SW480 (cell line): ENCODE results near the gene TSPAN17.
A peak's percentile ranks its signal among the peaks of the same experiment; 100 is the strongest.

Source experiments
- DNase-seq: peaks from one replicate; pipeline ENCODE4 v3.0.0-alpha.2; 2016; ENCODE audit warnings: low spot score

The TSPAN17 gene

DNA sequence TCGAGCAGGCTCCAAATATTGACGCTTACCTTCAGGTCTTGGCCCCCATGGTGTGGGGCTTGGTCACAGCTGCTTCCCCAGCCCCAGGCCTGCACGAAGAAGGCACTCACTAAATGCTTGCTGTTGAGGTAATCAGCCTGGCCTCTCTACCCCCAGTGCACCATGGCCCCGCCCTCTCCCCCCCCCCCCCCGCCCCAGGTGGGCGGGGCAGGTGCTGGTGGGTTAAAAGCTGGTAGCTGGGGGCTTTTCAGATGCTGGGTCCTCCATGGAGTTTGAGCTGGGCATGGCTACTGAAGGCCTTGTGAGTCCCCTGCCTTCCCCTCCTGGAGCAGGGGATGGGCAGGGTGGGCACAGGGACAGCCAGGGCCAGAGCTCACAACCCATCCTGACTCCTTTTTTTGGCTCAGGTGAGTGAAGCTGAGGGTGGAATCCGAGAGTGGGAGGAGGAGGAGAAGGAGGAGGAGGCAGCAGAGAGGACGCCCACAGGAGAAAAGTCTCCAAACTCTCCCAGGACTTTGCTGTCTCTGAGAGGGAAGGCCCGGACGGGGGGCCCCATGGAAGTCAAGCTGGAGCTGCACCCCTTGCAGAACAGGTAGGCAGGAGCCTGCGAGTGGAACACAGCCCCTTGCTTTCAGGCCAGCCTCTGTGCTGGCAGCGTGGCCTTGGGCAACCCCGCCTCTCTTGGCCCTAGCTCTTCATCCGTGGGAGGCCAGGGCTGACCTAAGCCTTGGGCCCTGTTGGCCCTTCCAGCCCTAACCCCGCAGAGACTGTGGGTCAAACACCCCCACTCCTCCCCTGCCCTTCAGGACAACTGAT lies 4.4 kb upstream of the TSPAN17 start:
- DNase-seq, result no peak

DNA sequence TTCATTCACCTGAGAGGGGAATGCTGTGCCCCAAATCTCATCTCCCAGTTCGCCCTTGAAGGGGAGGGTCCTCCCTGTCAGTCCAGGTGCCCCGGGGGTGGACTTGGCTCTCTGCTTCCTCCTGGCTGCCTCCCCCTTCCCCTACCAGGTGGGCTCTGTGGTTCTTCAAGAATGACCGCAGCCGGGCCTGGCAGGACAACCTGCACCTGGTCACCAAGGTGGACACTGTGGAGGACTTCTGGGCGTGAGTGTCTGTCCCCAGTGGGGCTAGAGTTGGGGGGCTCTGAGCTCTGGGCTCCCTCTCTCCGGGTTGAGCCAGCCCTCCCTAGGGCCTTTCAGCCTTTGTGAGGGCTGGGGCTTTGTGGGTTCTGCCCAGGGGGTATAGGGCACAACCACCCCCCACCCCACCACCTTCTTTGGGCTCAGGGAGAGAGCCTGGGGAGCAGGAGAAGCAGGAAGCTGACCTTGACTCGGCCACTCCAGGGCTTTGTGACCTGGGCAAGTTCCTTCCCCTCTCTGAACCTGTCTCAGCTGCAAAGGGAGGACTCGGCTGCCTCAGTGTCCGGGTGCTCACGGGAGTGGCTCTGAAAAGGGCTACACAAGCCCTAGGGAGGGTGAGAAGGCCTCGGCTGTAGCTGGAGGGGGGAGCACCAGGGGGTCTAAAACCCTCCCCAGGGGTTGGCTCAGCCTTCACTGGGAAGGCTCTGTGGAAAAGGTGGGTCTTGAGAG lies 3.6 kb upstream of the TSPAN17 start:
- DNase-seq, result no peak

DNA sequence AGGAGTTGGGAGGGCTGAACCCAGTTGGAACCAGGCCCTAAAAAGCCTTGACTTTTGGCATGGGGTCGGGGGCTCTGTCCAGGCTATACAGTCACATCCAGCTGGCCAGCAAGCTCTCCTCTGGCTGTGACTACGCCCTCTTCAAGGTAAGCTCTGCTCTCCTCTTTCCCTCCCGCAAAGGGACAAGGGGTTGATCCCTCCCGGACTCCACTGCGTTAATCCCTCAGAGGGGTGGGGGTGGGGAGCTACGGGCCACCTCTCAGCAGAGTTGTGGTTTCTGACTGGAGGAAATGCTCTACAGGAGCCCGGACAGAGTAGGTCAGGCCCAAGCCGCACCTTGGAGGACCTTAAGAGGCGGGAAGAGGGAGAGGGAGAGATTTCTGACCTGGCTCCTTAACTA lies 3.0 kb upstream of the TSPAN17 start:
- no peak for DNase-seq

DNA sequence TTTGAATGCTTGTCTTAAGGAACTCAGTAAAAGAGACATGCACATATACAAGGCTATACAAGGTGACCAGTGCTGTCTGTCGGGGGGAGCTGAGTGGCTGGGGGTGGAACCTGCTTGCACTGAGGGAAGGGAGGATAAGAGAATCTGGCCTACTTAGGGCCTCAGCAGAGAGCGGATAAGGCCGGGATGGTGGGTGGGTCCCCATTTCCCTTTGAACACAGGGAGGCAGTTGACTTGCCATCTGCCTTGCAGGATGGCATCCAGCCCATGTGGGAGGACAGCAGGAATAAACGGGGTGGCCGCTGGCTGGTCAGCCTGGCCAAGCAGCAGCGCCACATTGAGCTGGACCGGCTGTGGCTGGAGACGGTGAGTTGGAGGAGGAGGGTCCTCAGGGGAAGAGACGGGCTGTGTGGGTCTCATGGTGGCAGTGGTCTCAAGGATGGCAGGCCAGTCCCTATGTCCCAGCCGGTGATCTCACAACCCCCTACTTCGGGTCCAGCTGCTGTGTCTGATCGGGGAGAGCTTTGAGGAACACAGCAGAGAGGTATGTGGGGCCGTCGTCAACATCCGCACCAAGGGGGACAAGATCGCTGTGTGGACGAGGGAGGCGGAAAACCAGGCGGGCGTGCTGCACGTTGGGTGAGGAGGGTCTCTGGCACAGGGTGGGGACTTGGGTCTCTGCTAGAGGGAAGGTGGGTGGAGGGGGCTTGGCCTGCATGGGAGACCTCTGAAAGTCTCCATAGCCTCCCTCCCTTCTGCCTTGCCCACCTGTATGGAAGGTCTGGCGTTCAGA lies 2.2 kb upstream of the TSPAN17 start:
- DNase-seq, result no peak

DNA sequence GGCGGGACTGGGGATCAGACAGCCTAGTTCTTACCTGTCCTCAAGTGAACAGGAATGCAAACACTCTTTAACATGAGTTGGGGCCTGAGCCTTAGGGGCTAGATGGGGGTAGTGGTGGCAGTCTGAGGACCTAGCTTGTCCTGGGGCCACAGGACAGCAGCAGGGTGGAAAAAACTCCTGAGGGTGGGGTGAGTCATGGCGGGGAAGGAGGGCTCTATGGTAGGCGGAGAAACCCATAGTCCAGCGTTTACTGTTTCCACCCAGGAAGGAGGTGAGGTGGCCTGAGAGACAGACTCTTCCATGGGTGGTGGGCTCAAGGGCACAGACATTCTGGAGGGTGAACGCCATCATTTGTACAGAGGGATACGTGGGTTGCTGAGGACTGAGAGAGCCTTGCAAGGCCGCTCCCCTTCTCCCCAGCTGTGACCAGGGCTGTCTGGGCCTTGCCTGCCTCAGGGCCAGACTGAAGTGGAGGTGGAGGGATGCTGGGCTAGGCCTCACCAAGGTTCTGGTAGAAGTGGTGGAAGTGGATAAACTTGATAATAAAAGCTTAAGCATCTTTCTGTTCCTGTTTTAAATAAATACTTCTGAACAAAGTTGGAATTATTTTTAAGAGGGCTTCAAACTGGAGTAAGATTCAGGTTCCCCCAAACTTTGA lies 1.1 kb upstream of the TSPAN17 start:
- no peak for DNase-seq

DNA sequence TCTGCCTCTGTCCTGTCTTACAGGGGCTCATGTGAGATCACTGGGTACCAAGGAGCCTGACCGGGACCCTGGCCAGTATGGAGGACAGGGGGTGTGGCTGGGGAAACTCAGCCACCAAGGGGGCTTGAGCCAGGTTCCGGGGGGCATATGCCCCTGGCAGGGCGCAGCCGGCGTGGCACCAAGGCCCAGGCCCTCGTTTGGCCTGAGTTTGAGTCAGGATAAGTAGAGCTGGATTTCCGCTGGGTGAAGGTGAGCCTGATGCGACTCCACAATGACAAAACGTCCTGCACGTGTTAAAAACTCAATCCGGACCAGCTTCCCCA lies 616 bp upstream of the TSPAN17 start:
- DNase-seq, result no peak

DNA sequence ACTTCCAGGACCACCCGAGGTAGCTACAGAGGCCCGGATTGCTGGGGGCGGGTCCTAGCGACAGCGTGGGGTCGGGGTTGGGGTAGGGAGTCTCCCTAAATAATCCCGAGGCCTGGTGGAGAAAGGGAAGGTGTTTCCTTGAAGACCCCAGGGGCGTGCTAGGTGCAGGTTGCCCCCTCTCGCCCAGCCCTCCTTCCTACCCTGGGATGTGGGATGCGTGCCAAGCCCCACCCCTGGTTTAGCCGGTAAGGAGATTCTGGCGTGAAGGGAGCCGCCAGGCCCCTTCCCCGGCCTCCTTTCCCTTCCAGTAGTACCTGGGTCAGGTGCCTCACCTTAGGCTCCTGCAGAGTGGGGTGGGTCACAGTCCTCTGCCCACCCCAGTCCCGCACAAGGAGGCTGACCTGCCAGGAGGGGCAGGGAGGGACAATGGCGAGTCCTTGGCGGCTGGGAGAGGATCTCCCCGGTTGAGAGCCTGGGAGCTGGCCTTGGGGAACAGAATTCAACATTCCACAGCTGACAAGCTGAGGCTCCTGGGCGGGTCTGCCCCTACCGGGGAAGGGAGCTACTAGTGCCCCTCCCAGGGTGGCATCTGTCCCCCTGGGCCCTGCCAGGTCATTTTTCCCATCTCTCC lies 674 bp downstream of the TSPAN17 start:
- no peak for DNase-seq

DNA sequence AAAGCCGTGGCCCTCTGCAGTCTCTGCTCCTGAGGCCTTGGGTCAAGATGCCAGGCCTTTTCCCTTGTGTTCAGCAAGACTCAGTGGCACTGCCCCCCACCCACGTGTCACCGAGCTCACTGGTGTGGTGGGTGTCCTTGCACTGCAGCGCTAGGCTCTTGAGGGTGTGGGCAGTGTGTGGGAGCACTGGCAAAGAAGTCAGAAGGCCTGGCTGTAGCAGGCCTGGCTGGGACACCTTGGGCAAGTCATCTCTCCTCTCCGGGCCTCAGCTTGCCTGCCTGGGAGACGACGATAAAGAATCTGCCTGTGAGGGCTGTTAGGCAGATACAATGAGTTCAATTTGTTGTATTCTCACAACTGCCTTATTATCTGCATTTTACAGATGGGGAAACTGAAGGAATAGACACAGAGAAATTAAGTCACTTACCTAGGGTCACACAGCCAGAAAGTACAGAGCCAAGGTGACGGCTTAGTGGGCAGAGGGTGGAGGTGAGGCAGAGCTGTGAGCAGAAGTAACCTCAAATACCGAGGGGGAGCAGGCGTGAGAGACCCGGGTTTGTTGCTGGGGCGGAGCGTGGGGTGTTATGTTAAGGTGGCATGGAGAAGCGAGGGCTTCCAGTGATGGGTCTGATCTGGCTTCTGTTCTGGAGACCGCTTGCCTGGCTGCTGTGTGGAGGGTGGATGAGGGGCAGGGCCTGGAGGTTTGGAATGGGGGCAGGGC lies 1.4 kb downstream of the TSPAN17 start:
- no peak for DNase-seq

DNA sequence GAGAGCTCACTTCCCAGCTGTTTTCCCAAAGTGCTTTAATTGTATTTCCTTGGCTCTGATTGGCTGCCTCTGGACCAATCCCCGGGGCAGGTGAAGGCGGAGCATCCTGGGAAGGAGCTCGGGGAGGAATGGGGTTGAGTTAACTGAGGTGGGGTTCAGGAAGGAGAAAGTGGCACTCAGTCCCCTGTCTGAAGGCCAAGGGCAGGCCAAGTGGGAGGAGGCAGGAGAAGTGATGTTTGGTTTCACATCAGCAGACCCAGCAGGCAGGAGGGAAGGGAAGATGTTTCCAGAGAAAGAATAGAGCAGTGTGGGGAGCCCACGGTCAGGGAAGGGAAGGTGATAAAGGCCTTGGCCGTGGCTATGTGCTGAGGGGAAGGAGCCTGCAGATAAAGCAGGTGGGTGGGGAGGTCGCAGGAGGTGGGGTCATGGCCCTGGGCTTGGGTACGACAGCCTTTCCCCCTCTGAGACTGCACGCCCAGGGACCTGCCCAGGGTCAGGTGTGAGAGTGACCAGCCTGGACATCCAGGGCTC lies 3.1 kb downstream of the TSPAN17 start:
- no peak for DNase-seq

DNA sequence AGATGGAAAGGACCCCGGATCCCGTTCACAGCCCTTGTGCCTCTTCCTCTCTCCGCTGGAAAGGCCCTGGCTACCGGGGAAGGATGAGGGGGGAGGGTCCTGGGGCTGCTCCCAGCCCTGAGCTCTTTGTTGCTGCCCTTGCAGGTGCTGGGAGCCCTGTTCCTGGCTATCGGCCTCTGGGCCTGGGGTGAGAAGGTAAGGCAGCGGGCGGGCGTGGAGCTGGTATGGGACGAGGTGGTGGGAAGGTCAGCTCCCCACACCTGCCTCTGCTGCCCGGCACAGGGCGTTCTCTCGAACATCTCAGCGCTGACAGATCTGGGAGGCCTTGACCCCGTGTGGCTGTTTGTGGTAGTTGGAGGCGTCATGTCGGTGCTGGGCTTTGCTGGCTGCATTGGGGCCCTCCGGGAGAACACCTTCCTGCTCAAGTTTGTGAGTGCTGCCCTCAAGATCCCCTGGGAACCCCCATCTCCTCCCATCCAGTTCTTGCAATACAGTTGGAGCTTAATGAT lies 4.2 kb downstream of the TSPAN17 start:
- DNase-seq, result no peak

DNA sequence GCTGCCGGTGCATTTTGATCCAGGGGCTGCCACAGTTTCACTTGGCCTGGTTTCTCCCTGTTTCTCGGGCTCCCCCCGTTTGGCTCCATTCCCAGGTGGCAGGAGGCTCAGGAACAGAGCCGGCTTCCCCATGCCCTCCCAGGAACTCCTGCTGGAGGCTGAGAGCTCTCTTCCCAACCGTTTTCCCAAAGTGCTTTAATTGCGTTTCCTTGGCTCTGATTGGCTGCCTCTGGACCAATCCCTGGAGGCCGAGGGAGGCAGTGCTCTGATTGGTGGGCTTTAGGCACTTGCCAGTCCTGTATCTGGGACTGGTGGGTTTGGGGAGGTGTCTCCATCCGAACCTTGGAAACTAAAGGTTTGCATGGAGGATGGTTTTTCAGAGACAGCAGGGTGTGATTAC lies 4.9 kb downstream of the TSPAN17 start:
- no peak for DNase-seq

DNA sequence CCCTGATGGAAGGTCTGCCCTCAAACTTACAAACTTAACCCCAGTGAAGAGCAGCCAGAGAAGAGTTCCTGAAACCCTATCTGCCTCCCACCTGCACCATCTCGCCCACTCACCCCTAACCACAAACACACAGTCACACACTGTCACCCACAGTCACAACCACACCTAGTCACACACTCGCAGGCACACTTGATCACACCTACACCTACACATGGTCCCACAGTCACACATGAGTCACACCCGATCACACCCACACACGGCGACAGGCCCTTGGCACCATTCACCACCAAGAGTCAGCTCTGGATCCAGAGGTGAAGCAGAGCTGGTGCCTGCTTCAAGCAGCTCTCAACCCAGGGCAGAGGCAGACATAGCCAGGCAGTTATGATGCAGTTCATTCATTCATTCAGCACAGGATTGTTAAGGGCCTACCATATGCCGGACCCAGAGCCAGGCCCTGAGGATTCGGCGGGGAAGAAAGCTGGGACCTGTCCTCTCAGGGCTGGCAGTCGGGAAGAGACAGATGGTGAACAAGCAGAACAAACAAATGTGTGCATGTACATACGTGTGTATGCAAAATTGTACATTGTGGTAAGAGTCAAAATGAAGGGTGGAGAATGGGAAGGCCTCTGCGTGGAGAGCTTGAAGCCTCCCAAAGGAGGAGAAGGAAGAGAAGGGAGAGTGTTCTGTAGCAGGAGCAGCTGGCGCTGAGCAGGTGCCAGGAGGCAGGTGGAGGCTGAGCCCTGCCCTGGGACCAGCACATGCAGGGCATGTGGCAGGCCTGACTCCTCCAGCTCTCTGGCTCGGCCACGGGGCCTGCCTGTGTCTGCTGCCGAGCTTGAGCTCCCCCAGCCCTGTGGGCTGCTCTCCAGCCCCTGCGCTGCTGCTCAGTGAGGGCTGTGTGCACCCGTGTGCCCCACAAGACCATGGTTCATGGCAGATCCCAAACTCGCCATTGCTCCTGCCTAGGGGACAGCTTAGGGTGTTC lies 6.4 kb downstream of the TSPAN17 start:
- peak; percentile 65 for DNase-seq

DNA sequence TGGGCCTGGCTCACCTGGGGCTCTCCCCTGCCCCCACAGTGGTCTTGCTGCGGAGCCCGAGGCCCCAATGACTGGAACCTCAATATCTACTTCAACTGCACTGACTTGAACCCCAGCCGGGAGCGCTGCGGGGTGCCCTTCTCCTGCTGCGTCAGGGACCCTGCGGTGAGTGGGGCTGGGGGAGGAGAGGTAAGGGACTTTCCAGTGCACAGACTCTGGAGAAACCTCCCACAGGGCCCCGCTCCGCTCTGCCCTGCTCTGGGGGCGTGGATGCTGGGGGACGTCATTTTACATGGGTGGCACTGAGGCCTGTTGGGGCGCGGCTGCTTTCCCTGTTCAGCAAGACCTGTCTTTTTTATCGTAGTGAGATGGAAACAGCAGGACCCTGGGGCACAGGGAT lies 7.6 kb downstream of the TSPAN17 start:
- DNase-seq, result no peak

DNA sequence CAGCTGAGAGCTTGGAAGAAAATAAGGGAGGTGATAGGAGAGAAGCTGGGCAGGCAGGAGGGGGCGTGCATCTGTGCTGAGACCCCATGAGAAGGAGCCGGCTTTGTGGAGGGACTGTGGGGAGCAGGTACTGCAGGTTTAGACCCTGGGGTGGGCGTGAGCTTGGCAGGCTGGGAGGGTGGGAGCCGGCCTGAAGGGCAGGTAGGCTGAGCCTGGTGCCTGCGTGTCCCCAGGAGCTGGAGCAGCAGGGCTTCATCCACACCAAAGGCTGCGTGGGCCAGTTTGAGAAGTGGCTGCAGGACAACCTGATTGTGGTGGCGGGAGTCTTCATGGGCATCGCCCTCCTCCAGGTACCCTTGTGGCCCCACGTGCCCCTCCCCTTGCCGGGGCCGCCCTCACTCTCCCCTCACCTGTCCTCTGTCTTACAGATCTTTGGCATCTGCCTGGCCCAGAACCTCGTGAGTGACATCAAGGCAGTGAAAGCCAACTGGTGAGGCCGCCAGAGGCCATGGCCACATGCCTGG lies 9.2 kb downstream of the TSPAN17 start:
- no peak for DNase-seq

DNA sequence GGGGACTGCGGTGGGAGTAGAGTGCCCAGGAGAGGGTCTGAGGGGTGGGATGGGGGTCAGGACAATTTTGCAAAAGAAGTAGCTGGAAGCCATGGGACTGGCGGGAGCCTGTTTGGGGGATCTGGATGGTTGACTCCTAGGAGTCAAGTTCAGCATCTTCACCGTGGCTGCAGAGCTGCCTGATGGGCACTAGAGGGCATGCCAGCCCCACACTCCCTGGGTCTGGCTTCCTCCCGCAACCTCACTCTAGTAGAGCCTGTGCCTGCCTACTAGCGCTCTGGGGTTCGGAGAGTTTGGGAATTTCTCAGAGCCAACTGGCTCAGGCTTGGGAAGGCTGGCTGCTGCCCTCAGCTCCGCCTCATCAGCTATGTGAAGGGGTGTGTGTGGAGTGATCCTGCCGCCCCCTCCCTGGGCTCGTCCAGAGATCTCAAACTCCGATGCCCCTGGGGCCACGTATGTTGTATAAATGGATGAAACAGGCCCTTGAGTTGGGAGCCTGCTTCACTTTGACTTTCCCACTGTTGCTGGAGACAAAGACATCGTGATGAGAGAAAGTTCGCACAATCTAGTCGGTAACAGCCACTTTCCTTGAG lies 10.8 kb downstream of the TSPAN17 start:
- peak; percentile 79 for DNase-seq

DNA sequence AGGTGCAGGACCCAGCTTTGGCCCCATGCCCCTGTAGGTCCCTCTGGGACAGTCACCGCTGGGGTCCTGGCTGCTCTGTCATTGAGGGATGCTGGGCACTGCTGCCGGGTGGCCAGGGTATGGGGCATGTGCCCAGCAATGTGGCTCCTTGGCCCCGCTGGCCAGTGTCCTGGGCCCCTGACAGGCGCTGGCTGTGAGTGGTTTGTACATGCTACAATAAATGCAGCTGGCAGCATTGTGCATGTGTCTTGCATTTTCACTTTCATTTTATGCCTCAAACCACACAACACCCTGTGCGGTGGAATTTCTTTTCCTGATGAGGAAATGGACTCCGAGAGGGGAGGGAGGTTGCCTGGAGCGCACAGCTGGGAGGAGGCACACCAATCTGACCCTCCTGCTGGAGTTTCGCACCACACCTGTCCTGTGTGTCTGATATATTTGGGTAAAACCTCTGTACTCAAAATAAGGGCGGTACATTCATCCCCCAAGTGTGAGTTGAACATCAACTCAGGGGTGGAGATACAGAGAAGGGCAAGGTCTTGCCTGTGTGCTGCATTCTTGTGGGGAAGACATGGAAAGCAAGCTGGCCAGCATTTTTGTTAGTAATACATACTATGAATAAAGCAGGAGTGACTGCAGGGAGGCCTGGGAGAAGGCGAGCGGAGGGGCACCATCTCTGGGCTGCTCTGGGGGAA lies 11.7 kb downstream of the TSPAN17 start:
- DNase-seq, result no peak

DNA sequence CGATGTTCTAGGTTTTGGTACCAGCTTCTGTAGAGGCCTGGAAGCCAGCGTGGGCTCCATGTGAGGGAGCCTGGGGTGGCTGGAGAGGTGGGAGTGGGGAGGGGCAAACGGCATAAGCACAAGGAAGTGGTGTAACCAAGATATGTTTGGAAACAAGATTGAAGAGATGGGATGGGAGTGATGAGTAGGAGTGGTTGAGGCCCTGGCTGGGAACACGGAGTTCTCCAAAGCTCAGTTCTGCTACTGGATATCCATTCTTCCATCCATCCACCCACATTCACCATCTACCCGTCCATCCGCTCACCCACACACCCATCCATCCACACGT lies 12.2 kb downstream of the TSPAN17 start:
- DNase-seq, result no peak

DNA sequence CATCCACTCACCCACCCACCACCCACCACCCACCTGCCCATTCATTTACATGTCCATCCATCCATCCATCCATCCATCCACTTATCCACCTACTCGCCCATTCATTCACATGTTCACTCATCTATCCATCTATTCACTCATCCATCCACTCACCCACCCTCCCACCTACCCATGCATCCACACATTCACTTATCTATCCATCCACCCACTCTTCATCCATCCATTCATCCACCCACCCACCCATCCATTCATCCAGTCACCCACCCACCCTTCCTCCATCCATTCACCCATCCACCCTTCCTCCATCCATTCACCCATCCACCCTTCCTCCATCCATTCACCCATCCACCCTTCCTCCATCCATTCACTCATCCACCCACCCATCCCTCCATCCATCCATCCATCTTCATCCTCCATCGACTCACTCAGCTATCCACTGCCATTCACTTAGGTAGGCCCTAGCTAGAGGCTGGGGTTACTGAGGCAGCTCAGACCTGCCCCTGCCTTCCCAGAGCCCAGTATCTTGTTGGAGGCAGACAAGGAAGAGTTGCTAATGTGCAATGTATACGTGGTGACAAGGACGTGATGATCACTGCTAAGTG lies 12.7 kb downstream of the TSPAN17 start:
- no peak for DNase-seq
